Stimulated activated CD8-positive, alpha-beta memory T cell treated with anti-CD3 and anti-CD28 coated beads, Interleukin-15, amount 100 ng/mL, for 4 hours (primary cell): ENCODE measurements around the gene ALDH16A1.
"Not testable (repeated sequence)": the region's sequence is repeated elsewhere in the genome, so short reads cannot be mapped to it uniquely, and the experiment has no call there.

ENCODE experiments used
- DNase-seq, 2 donors: peaks; one replicate each; pipeline ENCODE4 v3.0.0-alpha.2; 2020; ENCODE audit warnings: low read depth in 2 of 2

The ALDH16A1 gene

GRCh38 chr19:49463960-49464740 is 11.1 kb downstream of the ALDH16A1 start:
- no peak for DNase-seq

GRCh38 chr19:49465371-49465770 is 12.3 kb downstream of the ALDH16A1 start:
- no peak for DNase-seq

- DNase-seq: no peak
Observed at GRCh38 chr19:49468199-49468598, 15.2 kb downstream of the ALDH16A1 start.

- peak; percentile 50 to 54 for DNase-seq
Observed at GRCh38 chr19:49468746-49469447, 15.9 kb downstream of the ALDH16A1 start.

- peak; percentile 60 to 68 for DNase-seq
Observed at GRCh38 chr19:49469828-49470614, 17.0 kb downstream of the ALDH16A1 start.

- no peak for DNase-seq
Observed at GRCh38 chr19:49470615-49470978, 17.6 kb downstream of the ALDH16A1 start.

GRCh38 chr19:49472936-49473335 is 19.9 kb downstream of the ALDH16A1 start:
- DNase-seq: no peak

GRCh38 chr19:49473501-49473867 is 20.5 kb downstream of the ALDH16A1 start:
- not testable (repeated sequence) for DNase-seq

- peak; percentile 83 to 88 for DNase-seq
Observed at GRCh38 chr19:49473868-49474541, 21.0 kb downstream of the ALDH16A1 start, which contains the start of gene FLT3LG. FLT3LG (plus strand) TSS chr19:49474215; CDS start chr19:49474640, 425 bp downstream.

GRCh38 chr19:49474542-49474924 is 21.5 kb downstream of the ALDH16A1 start:
- no peak for DNase-seq

GRCh38 chr19:49475191-49475917 is 22.3 kb downstream of the ALDH16A1 start:
- DNase-seq: no peak

- DNase-seq: no peak
Observed at GRCh38 chr19:49475995-49476880, 23.2 kb downstream of the ALDH16A1 start.

- no peak for DNase-seq
Observed at GRCh38 chr19:49479975-49480628, 27.1 kb downstream of the ALDH16A1 start.

- DNase-seq: no peak
Observed at GRCh38 chr19:49481020-49481683, 28.1 kb downstream of the ALDH16A1 start.

GRCh38 chr19:49486232-49486631 is 33.2 kb downstream of the ALDH16A1 start:
- no peak for DNase-seq

GRCh38 chr19:49486710-49487276 is 33.8 kb downstream of the ALDH16A1 start:
- no peak for DNase-seq

GRCh38 chr19:49487277-49488045 is 34.4 kb downstream of the ALDH16A1 start, which contains the start of gene RPL13A:
RPL13A (plus strand) TSS chr19:49487608; CDS start chr19:49487630, 22 bp downstream.
- DNase-seq: peak; percentile 99
